Colonic mucosa (tissue), 4 donors: ENCODE data around the gene ACSS1. TPM values are rescaled to one million over a fixed set of nuclear protein-coding genes. Genes with fewer than 3 reads are reported as not detected.
A peak's percentile ranks its signal among the peaks of the same experiment; 100 is the strongest.

ENCODE experiments used
- DNase-seq: peaks from one replicate; pipeline ENCODE4 v3.0.0-alpha.2; 2020
- H3K27ac ChIP-seq: fragments of 200-600 bp; one replicate; pipeline ENCODE4 v1.8.0; 2021
- H3K27me3 ChIP-seq: fragments of 200-600 bp; one replicate; pipeline ENCODE4 v1.8.0; 2021
- H3K36me3 ChIP-seq: fragments of 200-600 bp; one replicate; pipeline ENCODE4 v1.8.0; 2021
- H3K4me1 ChIP-seq: fragments of 200-600 bp; one replicate; pipeline ENCODE4 v1.8.0; 2021; ENCODE audit warnings: mild to moderate bottlenecking
- H3K4me3 ChIP-seq: fragments of 200-600 bp; one replicate; pipeline ENCODE4 v1.8.0; 2021
- H3K9ac ChIP-seq, 2 donors: one replicate each; pipeline ENCODE4 v1.7.0; 2013; ENCODE audit warnings: control low read depth in 2 of 2, low read depth in 2 of 2, low read length in 2 of 2
- H3K9me3 ChIP-seq: fragments of 200-600 bp; one replicate; pipeline ENCODE4 v1.8.0; 2021
- CTCF ChIP-seq: fragments of 200-600 bp; IDR thresholded peaks from one replicate; pipeline ENCODE4 v1.8.0; 2022; ENCODE audit warnings: antibody characterized with exemption, mild to moderate bottlenecking
- intact Hi-C: fragments of 100-400 bp; cut with DNase I; formaldehyde crosslinking; loops from one replicate; pipeline ENCODE4 v1.14.1; 2022
- total RNA-seq, 2 donors: library from RNA; stranded (reverse); fragmentation: NEBNext Ultra II Directional in 1 of 2; extraction: Animal tissue kit (Norgen Biotek cat#: 25700) in 1 of 2; gene quantifications; one replicate each; pipeline ENCODE4 v1.2.1, GENCODE V29; 2021
- donor health status: healthy.
- donor health status: DM: no; HTN: no; CAD: no.
- donor health status: DM: no; HTN: no; CAD: no.

ACSS1 gene
- total RNA-seq, 2 donors from 2014 or later, result 29.0 to 32.0 TPM

- intact Hi-C loops, result no loop called here
- peak overlapping the region in 1 of 2 donors; percentile 28 for H3K9ac ChIP-seq
- H3K27me3 ChIP-seq, result peaks cover 20% of the 10 kb centered on the region
- H3K27ac ChIP-seq, result no peak overlapping the region
- DNase-seq, result no peak
- H3K9me3 ChIP-seq, result no peaks in the 10 kb centered on the region
- no peak for TF ChIP-seq CTCF
- H3K4me1 ChIP-seq, result no peaks in the 10 kb centered on the region
- H3K4me3 ChIP-seq, result peak overlapping the region; percentile 10
- no peaks in the 10 kb centered on the region for H3K36me3 ChIP-seq
Measured at GRCh38 chr20:25077610-25078169, 19.8 kb upstream of the ACSS1 start.

GRCh38 chr20:25076731-25077609 is 19.0 kb upstream of the ACSS1 start:
- no peak for DNase-seq
- Histone ChIP-seq H3K27ac (no peak overlapping the region), H3K9ac (no peak overlapping the region), H3K4me1 (no peaks in the 10 kb centered on the region), H3K9me3 (no peaks in the 10 kb centered on the region), H3K4me3 (peak overlapping the region; percentile 10), H3K27me3 (peaks cover 13% of the 10 kb centered on the region), H3K36me3 (no peaks in the 10 kb centered on the region)
- TF ChIP-seq CTCF, result no peak
- intact Hi-C loops, result no loop called here

GRCh38 chr20:25076201-25076600 is 18.3 kb upstream of the ACSS1 start:
- Histone ChIP-seq H3K9ac (no peak overlapping the region), H3K9me3 (no peaks in the 10 kb centered on the region), H3K27ac (no peak overlapping the region), H3K27me3 (peaks cover 6% of the 10 kb centered on the region), H3K36me3 (no peaks in the 10 kb centered on the region), H3K4me3 (no peak overlapping the region), H3K4me1 (no peaks in the 10 kb centered on the region)
- intact Hi-C loops, result no loop called here
- no peak for DNase-seq
- no peak for TF ChIP-seq CTCF

- no peak for TF ChIP-seq CTCF
- Histone ChIP-seq H3K36me3 (no peaks in the 10 kb centered on the region), H3K9me3 (no peaks in the 10 kb centered on the region), H3K9ac (no peak overlapping the region), H3K27me3 (peaks cover 7% of the 10 kb centered on the region), H3K27ac (no peak overlapping the region), H3K4me3 (no peak overlapping the region), H3K4me1 (no peaks in the 10 kb centered on the region)
- peak; percentile 11 for DNase-seq
- intact Hi-C loops, result loop anchor here (5.0 kb wide), 1 partner anchor 104 kb away; no protein-coding TSS in a partner anchor
Measured at GRCh38 chr20:25073544-25073943, 15.6 kb upstream of the ACSS1 start.

- Histone ChIP-seq H3K9me3 (no peaks in the 10 kb centered on the region), H3K27me3 (peaks cover 7% of the 10 kb centered on the region), H3K9ac (no peak overlapping the region), H3K27ac (no peak overlapping the region), H3K4me1 (no peaks in the 10 kb centered on the region), H3K4me3 (no peak overlapping the region), H3K36me3 (no peaks in the 10 kb centered on the region)
- TF ChIP-seq CTCF, result no peak
- peak; percentile 11 for DNase-seq
- intact Hi-C loops, result loop anchor here (5.0 kb wide), 1 partner anchor 105 kb away; no protein-coding TSS in a partner anchor
Measured at GRCh38 chr20:25072226-25072811, 14.4 kb upstream of the ACSS1 start.
